HFF-Myc (cell line): ENCODE measurements around the gene ESAM.

Experiments used
- DNase-seq: peaks from one replicate; pipeline ENCODE4 v3.0.0-alpha.2; 2011; ENCODE audit warnings: low read depth; ENCODE audit errors: extremely low read depth
- H3K4me3 ChIP-seq: replicated peaks from 2 replicates; pipeline ENCODE4 v1.5.1; 2011; ENCODE audit warnings: low read depth, mild to moderate bottlenecking, control low read depth, low read length
- TF ChIP-seq, protein P1 (sequence below): IDR thresholded peaks from 2 replicates; pipeline ENCODE4 v1.5.1; 2012; ENCODE audit warnings: mild to moderate bottlenecking, low read depth, low read length, control low read depth; ENCODE audit errors: missing control alignments

Gene ESAM

DNA sequence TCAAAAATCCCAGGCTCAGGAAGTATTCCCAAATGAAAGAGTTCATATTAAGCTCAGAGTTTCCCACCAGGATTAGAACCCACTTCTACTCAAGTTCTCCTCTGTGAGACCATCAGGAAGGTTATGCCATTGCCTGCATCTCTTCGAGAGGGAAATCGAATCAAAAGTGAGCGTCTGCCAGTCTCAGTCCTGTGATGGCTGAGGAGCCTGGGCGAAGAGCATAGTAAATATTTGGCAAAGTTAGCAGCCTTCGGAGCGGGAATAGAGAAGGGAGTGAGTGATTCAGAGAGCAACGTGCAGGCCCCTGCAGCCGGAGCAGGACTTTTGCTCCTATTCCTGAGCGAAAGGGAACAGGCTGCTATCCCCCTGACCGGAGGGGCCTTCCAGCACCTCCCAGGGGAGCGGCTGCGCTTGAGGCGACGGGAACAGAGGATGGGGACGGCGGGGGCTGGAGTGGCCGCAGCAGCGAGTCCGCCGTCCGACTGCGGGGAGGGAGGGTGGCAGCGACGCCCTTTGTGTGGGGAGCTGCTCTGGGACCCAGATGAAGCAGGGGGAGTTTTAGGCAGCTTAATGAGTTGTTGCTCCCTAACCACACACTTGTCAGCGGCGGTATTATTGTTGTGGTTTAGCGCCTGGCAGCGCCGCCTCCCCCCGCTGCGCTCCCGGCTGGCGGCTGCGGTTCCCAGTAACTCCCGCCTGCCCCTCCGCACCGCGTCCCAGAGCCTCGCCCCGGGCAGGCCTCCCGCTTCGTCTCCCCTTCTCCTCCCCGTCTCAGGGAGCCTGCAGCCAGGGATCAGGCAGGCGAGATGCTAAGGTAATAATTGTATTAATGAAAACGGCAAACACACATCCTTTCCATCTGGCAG, 44.1 kb downstream of the ESAM start:
- TF ChIP-seq, protein P1, sequence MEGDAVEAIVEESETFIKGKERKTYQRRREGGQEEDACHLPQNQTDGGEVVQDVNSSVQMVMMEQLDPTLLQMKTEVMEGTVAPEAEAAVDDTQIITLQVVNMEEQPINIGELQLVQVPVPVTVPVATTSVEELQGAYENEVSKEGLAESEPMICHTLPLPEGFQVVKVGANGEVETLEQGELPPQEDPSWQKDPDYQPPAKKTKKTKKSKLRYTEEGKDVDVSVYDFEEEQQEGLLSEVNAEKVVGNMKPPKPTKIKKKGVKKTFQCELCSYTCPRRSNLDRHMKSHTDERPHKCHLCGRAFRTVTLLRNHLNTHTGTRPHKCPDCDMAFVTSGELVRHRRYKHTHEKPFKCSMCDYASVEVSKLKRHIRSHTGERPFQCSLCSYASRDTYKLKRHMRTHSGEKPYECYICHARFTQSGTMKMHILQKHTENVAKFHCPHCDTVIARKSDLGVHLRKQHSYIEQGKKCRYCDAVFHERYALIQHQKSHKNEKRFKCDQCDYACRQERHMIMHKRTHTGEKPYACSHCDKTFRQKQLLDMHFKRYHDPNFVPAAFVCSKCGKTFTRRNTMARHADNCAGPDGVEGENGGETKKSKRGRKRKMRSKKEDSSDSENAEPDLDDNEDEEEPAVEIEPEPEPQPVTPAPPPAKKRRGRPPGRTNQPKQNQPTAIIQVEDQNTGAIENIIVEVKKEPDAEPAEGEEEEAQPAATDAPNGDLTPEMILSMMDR: no peak
- peak overlapping the region; percentile 12; the same call in 1 of the 2 replicates for H3K4me3 ChIP-seq
- DNase-seq: no peak

DNA sequence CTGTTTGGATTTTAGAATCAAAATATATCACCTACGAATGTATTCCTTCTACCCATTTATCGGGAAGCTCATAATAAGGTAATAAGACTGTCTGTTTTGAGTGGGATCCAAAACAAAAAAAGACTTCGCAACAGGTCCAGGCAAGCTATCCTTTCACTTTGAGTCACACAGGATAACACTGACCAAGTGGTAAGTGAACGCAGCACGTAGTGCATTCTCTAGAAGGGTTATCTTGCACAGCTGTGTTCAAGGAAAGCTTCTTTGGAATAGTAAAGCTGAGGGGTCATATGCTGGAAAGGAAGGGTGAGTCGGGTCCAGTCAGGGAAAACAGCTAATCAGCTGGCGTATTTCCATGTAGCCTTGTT, 44.7 kb downstream of the ESAM start:
- TF ChIP-seq, protein P1: no peak
- no peak for DNase-seq
- H3K4me3 ChIP-seq: no peak overlapping the region

DNA sequence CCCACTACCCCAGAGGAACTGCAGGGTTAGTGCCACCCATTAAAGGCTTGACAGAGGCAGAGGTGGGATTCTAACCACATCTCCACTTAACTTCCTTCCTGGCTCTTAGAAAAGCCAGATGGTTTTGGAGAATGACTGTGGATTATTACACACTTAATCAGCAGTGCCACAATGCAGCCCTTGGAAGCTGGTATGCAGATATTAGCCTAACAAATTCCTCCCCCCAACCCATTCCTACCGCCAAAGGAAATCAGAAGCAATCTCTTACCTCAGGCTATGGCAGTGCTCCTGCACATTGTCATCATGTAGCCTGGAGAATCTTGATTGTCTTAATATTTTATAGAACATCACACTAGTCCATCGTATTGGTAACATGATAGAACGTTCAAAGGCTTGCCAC, 45.5 kb downstream of the ESAM start:
- TF ChIP-seq, protein P1: no peak
- H3K4me3 ChIP-seq: no peak overlapping the region
- DNase-seq: no peak

DNA sequence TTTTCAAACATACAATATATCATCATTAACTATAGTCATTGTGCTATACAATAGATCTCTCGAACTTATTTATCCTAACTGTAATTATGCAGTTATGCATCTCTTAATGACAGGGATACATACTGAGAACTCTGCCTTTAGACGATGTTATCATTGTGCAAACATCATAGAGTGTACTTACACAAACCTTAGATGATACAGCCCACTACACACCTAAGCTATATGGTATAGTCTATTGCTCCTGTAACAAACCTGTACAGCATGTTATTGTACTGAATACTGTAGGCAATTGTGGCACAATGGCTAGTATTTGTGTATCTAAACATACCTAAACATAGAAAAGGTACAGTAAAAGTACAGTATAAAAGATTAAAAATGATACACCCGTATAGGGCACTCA, 49.7 kb downstream of the ESAM start:
- no peak overlapping the region for H3K4me3 ChIP-seq
- TF ChIP-seq, protein P1: no peak
- no peak for DNase-seq

DNA sequence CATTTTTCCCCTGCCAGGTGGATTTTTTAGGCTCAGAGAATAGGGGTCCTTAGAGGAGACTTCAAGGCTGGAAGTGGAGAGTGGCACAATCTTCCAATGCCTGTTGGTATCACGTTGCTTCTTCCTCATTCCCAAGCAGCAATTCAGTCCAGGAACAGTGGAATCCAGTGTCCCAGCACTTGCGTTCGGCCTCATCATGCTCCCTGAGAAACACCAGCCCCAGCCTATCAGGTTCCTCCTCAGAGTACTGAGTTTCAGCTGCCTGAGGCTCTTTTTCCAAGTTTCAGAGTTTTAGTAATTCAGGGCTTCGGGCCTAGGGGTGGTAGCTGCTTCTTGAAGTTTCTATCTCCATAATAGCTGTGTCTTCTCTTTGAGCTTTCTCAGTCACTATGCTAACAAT, 54.3 kb downstream of the ESAM start:
- H3K4me3 ChIP-seq: no peak overlapping the region
- DNase-seq: no peak
- TF ChIP-seq, protein P1: no peak
